ENCODE measurements around the gene FRMD4A. TPM values are rescaled to one million over a fixed set of nuclear protein-coding genes. Genes with fewer than 3 reads are reported as not detected.

FRMD4A gene
- total RNA-seq, 1 experiment from 2014 or later, result 19.6 TPM

DNA sequence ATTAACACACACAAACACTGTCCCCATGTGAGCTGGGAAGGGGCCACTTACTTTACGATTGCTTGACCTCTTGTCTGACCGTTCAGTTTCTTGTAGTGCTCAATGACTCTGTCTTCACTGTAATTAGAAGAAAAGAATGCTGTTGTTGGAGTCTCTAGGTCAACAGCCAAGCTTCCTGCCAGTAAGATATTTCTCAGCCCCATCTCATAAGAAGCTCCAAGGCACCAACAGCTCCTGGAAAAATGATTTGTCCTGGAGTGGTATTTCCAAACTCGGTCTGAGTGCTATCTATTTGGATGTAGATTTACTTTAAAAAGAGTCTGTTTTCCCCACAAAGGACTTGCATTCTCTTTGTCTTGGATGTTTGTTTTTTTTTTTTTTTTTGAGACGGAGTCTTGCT lies 590.3 kb downstream of the FRMD4A start:
- WGBS (ENCODE audit: extremely low coverage, insufficient read length, low lambda C conversion rate), result no CpG with 5 or more reads among the region's 4 CpGs
- Histone ChIP-seq H3K23ac (ENCODE audit: insufficient read length, low read depth, low read length) (no peak overlapping the region), H3K23me2 (ENCODE audit: insufficient read length, low read depth, low read length, poor library complexity, severe bottlenecking) (no peaks in the 10 kb centered on the region), H3K4ac (ENCODE audit: low read depth, low read length) (no peak overlapping the region), H3K27ac (ENCODE audit: insufficient read length, low read depth, low read length) (no peak overlapping the region), H2BK5ac (ENCODE audit: insufficient read length, low read length) (no peak overlapping the region), H3K9ac (ENCODE audit: extremely low read depth, insufficient read length, low read length) (no peak overlapping the region), H2BK15ac (ENCODE audit: low read depth, low read length) (no peak overlapping the region), H3K4me2 (ENCODE audit: insufficient read depth, insufficient read length, low read length) (no peak overlapping the region), H4K8ac (replicated peaks; ENCODE audit: insufficient read length, low read depth, low read length) (no peak overlapping the region), H3K4me1 (ENCODE audit: insufficient read depth, low read length) (no peaks in the 10 kb centered on the region; the same call in 1 of the 2 replicates), H3K14ac (ENCODE audit: insufficient read depth, low read length) (no peak overlapping the region), H2AFZ (ENCODE audit: low read length) (no peak overlapping the region), H3K56ac (ENCODE audit: insufficient read length, low read depth, low read length) (no peak overlapping the region), H3K79me1 (ENCODE audit: insufficient read depth, low read depth, low read length, poor library complexity, severe bottlenecking) (no peaks in the 10 kb centered on the region), H2BK120ac (ENCODE audit: low read depth, low read length, poor library complexity, severe bottlenecking) (no peak overlapping the region), H3K79me2 (ENCODE audit: insufficient read depth, low read length) (no peaks in the 10 kb centered on the region), H3K27me3 (ENCODE audit: insufficient read depth, low read length) (no peaks in the 10 kb centered on the region), H3K18ac (ENCODE audit: insufficient read length, low read depth, low read length) (no peak overlapping the region), H2AK5ac (ENCODE audit: insufficient read length, low read length) (no peak overlapping the region), H2BK20ac (ENCODE audit: low read depth, low read length, poor library complexity, severe bottlenecking) (no peak overlapping the region), H2BK12ac (ENCODE audit: insufficient read length, low read depth, low read length) (no peak overlapping the region), H4K20me1 (ENCODE audit: control insufficient read depth, insufficient read depth, insufficient read length) (no peaks in the 10 kb centered on the region), H4K91ac (ENCODE audit: insufficient read length, low read depth, low read length) (no peak overlapping the region), H4K5ac (ENCODE audit: insufficient read length, low read depth, low read length) (no peak overlapping the region), H3T11ph (ENCODE audit: low read length) (no peak overlapping the region), H3K9me3 (ENCODE audit: control insufficient read depth, low read depth, low read length) (no peaks in the 10 kb centered on the region)
- Mint-ChIP-seq H3K4me3 (no peak overlapping the region), H3K27ac (peak overlapping the region in 1 of 3 experiments; percentile 27; a peak in 2 of 7 replicates), H3K9me3 (no peaks in the 10 kb centered on the region), H3K4me1 (peaks cover 10 to 24% of the 10 kb centered on the region in 2 experiments; a peak in 3 of 4 replicates), H3K27me3 (ENCODE audit: low read depth) (no peaks in the 10 kb centered on the region), H3K36me3 (ENCODE audit: insufficient read depth in 1 of 3, low read depth in 3 of 3) (peaks cover 0 to 9% (median 8%) of the 10 kb centered on the region in 3 experiments; a peak in 4 of 7 replicates)
- DNase-seq, result no peak
- TF ChIP-seq, protein P1, sequence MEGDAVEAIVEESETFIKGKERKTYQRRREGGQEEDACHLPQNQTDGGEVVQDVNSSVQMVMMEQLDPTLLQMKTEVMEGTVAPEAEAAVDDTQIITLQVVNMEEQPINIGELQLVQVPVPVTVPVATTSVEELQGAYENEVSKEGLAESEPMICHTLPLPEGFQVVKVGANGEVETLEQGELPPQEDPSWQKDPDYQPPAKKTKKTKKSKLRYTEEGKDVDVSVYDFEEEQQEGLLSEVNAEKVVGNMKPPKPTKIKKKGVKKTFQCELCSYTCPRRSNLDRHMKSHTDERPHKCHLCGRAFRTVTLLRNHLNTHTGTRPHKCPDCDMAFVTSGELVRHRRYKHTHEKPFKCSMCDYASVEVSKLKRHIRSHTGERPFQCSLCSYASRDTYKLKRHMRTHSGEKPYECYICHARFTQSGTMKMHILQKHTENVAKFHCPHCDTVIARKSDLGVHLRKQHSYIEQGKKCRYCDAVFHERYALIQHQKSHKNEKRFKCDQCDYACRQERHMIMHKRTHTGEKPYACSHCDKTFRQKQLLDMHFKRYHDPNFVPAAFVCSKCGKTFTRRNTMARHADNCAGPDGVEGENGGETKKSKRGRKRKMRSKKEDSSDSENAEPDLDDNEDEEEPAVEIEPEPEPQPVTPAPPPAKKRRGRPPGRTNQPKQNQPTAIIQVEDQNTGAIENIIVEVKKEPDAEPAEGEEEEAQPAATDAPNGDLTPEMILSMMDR (conservative IDR thresholded peaks at IDR 0.05), result no peak

Data from H9 (cell line).